ENCODE measurements around the gene XRCC6.

The XRCC6 gene

GRCh38 chr22:41713004-41713403 is 91.9 kb downstream of the XRCC6 start:
- no peak for TF ChIP-seq CTCF (conservative IDR thresholded peaks at IDR 0.05; ENCODE audit: low read depth, low read length)
- no peak for DNase-seq (ENCODE audit: low read depth)
- no peak overlapping the region for H3K4me3 ChIP-seq (ENCODE audit: low read depth, low read length)

All from choroid plexus epithelial cell (primary cell).